SK-N-SH treated with all-trans-retinoic acid at 6 μM for 48 hours (cell line): Measurements from ENCODE around the gene IL17RB.

ENCODE experiments used
- CSRNP3 ChIP-seq: fragments of 250-450 bp; sonication (Bioruptor Pico); IDR thresholded peaks from 2 replicates; pipeline ENCODE4 v1.5.1; 2021; ENCODE audit warnings: mild to moderate bottlenecking, moderate library complexity
- PATZ1 ChIP-seq: fragments of 250-450 bp; sonication (Bioruptor Pico); IDR thresholded peaks from 2 replicates; pipeline ENCODE4 v1.8.0; 2020; ENCODE audit warnings: mild to moderate bottlenecking, moderate library complexity, borderline replicate concordance
- RARB ChIP-seq: fragments of 250-450 bp; sonication (Bioruptor Pico); IDR thresholded peaks from 2 replicates; pipeline ENCODE4 v1.8.0; 2021; ENCODE audit warnings: mild to moderate bottlenecking, moderate library complexity
- ZFP3 ChIP-seq: fragments of 250-450 bp; sonication (Bioruptor Pico); IDR thresholded peaks from 2 replicates; pipeline ENCODE4 v1.5.0; 2020; ENCODE audit warnings: mild to moderate bottlenecking, moderate library complexity
- TF ChIP-seq, protein P1 (sequence below): fragments of 250-450 bp; sonication (Bioruptor Pico); IDR thresholded peaks from 2 replicates; pipeline ENCODE4 v1.5.0; 2020; ENCODE audit warnings: mild to moderate bottlenecking, moderate library complexity

DNA sequence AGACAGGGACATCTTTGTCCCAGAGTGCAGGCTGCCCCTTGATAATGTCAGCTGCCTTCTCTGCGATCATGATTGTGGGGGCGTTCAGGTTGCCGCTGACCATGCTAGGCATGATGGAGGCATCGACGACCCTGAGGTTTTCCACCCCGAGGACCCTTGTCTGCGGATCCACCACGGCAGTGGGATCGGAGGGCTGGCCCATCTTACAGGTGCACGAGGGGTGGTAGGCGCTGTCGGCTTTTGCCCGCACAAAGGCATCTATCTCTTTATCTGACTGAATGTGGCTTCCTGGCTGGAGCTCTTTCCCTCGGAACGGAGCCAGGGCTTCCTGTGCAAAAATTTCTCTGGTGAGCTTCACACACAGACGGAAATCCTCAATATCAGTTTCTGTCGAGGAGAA is 28.6 kb upstream of the IL17RB start:
- no peak for TF ChIP-seq RARB
- TF ChIP-seq, protein P1, sequence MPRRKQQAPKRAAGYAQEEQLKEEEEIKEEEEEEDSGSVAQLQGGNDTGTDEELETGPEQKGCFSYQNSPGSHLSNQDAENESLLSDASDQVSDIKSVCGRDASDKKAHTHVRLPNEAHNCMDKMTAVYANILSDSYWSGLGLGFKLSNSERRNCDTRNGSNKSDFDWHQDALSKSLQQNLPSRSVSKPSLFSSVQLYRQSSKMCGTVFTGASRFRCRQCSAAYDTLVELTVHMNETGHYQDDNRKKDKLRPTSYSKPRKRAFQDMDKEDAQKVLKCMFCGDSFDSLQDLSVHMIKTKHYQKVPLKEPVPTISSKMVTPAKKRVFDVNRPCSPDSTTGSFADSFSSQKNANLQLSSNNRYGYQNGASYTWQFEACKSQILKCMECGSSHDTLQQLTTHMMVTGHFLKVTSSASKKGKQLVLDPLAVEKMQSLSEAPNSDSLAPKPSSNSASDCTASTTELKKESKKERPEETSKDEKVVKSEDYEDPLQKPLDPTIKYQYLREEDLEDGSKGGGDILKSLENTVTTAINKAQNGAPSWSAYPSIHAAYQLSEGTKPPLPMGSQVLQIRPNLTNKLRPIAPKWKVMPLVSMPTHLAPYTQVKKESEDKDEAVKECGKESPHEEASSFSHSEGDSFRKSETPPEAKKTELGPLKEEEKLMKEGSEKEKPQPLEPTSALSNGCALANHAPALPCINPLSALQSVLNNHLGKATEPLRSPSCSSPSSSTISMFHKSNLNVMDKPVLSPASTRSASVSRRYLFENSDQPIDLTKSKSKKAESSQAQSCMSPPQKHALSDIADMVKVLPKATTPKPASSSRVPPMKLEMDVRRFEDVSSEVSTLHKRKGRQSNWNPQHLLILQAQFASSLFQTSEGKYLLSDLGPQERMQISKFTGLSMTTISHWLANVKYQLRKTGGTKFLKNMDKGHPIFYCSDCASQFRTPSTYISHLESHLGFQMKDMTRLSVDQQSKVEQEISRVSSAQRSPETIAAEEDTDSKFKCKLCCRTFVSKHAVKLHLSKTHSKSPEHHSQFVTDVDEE (CRISPR knock-in tag), result no peak
- no peak for TF ChIP-seq PATZ1
- TF ChIP-seq ZFP3 (CRISPR knock-in tag), result no peak
- no peak for TF ChIP-seq CSRNP3
